ENCODE data around the gene PPP1R13L. TPM values are rescaled to one million over a fixed set of nuclear protein-coding genes. Genes with fewer than 3 reads are reported as not detected.
A peak's percentile ranks its signal among the peaks of the same experiment; 100 is the strongest.
"Not testable (repeated sequence)": the region's sequence is repeated elsewhere in the genome, so short reads cannot be mapped to it uniquely, and the experiment has no call there.

The PPP1R13L gene
- total and polyA plus RNA-seq, 5 donors, result 100 to 161 (median 141) TPM

DNA sequence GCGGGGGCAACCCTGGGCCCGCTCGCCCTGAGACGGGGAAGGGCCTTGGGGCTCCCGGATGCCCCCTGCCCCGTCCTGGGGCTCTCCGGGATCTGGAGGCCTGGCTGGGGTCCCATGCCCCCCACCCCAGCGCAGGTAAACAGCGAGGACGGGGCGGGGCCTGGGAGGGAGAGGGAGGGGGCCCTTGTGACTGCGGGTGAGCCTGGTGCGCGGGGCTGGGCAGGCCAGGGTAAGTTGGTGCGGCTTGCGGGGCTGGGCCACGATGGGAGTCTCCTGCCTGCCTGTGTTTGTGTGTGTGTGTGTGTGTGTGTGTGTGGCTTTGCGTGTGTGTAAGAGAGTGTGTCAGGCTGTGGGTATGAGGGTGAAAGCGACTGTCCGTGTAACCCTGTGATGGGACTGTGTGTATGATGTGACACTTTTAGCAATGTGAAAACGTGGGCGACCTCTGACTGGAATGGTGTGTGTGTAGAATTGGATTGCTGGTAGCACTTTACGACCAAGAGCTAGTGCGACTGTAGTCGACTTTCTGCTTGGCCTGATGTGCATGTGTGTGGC is 63.9 kb downstream of the PPP1R13L start:
- H3K4me3 ChIP-seq (ENCODE audit: low read length), result peak overlapping the region; percentile 26
- 10% methylated on average over 25 of the region's 25 CpGs for WGBS
- no peaks in the 10 kb centered on the region for H3K9me3 ChIP-seq (ENCODE audit: control insufficient read depth, low read length)
- no peak overlapping the region for H3K27ac ChIP-seq (ENCODE audit: low read length)
- DNase-seq (no peak), ATAC-seq (peak in 1 of 2 donors; percentile 13)
- no peaks in the 10 kb centered on the region for H3K27me3 ChIP-seq (ENCODE audit: control insufficient read depth, insufficient read depth)
- intact Hi-C loops (cut with DNase I), result no loop called here
- no peaks in the 10 kb centered on the region for H3K4me1 ChIP-seq (ENCODE audit: control insufficient read depth, insufficient read depth, low read length)

DNA sequence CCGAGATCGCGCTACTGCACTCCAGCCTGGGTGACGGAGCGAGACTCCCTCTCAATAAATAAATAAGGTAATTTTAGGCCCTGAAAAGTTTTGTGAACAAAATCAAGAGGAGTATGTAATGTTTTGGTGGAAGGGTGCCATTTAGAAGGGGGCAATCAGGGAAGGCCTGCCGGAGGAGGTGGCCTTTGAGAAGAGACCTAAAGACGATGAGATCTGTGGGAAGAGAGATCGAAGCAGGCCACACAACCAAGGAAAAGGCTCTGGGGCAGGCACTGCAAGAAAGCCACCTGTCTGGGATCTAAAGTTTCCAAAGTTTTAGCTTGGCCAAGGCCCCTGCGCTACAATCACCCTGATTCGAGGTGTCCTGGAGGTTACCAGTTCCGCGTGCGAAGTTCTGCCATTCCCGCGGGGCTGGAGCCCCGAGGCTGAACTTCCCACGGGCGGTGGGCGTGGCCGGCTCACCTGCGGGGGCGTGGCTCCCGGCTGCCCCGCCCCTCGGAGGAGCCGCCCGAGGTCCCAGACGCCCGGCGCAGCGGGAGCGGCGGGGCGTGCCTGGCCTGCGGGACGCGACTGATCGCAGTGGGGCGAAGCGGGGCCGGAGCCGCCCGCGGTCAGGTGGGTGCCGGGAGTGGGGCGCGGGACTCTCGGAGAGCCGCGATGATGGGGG is 64.5 kb downstream of the PPP1R13L start, which contains the start of gene KLC3:
Gene KLC3, plus strand, starts transcription at position 519 of the 667 bp plus-strand sequence. CDS start 4,792 bp downstream, outside the sequence.
- Histone ChIP-seq H3K9me3 (ENCODE audit: control insufficient read depth, low read length) (no peaks in the 10 kb centered on the region), H3K4me3 (ENCODE audit: low read length) (peak within 1 kb of the TSS; percentile 26), H3K27ac (ENCODE audit: low read length) (no peak within 1 kb of the TSS), H3K4me1 (ENCODE audit: control insufficient read depth, insufficient read depth, low read length) (no peaks in the 10 kb centered on the region), H3K27me3 (ENCODE audit: control insufficient read depth, insufficient read depth) (no peaks in the 10 kb centered on the region)
- intact Hi-C loops (cut with DNase I), result no loop called here
- DNase-seq (no peak), ATAC-seq (peak in 1 of 2 donors; percentile 17)
- WGBS, result 11% methylated on average over 50 of the region's 50 CpGs

DNA sequence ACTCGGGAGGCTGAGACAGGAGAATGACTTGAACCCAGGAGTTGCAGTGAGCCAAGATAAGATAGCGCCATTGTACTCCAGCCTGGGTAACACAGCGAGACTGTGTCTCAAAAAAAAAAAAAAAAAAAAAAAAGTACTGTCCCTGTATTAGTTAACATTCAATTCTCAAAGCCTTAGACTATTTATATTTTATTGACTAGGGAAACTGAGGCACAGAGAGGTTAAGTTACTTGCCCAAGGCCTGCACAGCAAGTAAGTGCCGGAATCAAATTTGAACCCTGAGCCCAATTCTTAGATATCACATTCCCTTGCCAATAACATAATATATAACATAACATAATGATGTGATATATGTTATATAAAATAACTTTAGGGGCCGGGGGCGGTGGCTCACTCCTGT is 65.2 kb downstream of the PPP1R13L start:
- 83% methylated on average over 6 of the region's 6 CpGs for whole genome bisulfite sequencing
- no peak for DNase-seq
- no peaks in the 10 kb centered on the region for H3K9me3 ChIP-seq (ENCODE audit: control insufficient read depth, low read length)
- H3K4me3 ChIP-seq (ENCODE audit: low read length), result no peak overlapping the region
- no peaks in the 10 kb centered on the region for H3K27me3 ChIP-seq (ENCODE audit: control insufficient read depth, insufficient read depth)
- no peak overlapping the region for H3K27ac ChIP-seq (ENCODE audit: low read length)
- no peak for ATAC-seq
- H3K4me1 ChIP-seq (ENCODE audit: control insufficient read depth, insufficient read depth, low read length), result no peaks in the 10 kb centered on the region
- intact Hi-C loops (cut with DNase I), result loop anchor here in 2 of 4 donors (5.0 kb wide), 2 partner anchors 87 to 137 kb away; partner anchors contain the start of gene MARK4 (in 1 of the 2)

DNA sequence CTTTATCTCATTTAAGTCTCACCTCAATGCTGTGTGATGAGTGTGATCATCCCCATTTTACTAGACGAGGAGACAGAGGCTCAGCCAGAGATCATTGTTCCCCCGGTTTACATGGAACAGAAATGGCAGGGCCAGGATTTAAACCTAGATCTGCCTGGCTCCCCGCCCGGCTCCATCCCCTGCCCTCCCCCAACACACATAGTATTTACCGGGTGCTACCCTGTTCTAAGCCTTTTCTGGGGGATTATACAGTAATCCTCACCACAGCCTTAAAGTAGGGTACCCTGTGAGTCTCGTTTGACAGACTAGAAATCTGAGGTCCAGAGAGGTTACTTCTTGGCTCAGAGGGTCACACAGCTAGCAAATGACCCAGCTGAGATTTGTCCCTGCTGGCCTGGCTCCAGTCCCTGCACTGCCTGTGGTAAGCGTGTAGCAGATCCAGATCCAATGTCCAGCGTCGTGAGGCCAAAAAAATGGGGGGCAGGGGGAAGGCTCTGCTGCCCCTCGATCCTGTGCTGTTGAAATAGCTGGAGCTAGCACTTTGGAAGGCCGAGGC is 68.1 kb downstream of the PPP1R13L start:
- Histone ChIP-seq H3K4me1 (ENCODE audit: control insufficient read depth, insufficient read depth, low read length) (no peaks in the 10 kb centered on the region), H3K9me3 (ENCODE audit: control insufficient read depth, low read length) (no peaks in the 10 kb centered on the region), H3K27ac (ENCODE audit: low read length) (no peak overlapping the region), H3K4me3 (ENCODE audit: low read length) (no peak overlapping the region), H3K27me3 (ENCODE audit: control insufficient read depth, insufficient read depth) (no peaks in the 10 kb centered on the region)
- intact Hi-C loops (cut with DNase I), result loop anchor here in 2 of 4 donors (5.0 kb wide), 2 partner anchors 84 to 134 kb away; partner anchors contain the start of gene MARK4 (in 1 of the 2)
- DNase-seq, result no peak
- 58% methylated on average over 11 of the region's 11 CpGs for WGBS
- no peak for ATAC-seq

DNA sequence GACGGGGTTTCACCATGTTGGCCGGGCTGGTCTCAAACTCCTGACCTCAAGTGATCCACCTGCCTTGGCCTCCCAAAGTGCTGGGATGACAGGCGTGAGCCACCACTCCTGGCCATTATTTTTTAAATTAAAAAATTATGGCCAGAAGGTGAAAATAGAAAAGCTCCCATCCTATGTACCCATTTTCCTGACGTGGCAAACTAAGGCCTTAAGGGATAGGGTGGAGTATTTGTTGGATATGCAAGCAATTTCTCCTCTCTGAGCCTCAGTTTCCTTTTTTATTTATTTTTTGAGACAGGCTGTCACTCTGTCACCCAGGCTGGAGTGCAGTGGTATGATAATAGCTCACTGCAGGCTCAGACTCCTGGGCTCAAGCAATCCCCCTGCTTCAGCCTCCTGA is 70.0 kb downstream of the PPP1R13L start:
- WGBS, result 87% methylated on average over 4 of the region's 4 CpGs
- intact Hi-C loops (cut with DNase I), result loop anchor here in 2 of 4 donors (5.0 kb wide), 2 partner anchors 83 to 133 kb away; partner anchors contain the start of gene MARK4 (in 1 of the 2)
- not testable (repeated sequence) for DNase-seq; H3K27ac ChIP-seq (ENCODE audit: low read length); H3K4me1 ChIP-seq (ENCODE audit: control insufficient read depth, insufficient read depth, low read length); H3K4me3 ChIP-seq (ENCODE audit: low read length); H3K27me3 ChIP-seq (ENCODE audit: control insufficient read depth, insufficient read depth); H3K9me3 ChIP-seq (ENCODE audit: control insufficient read depth, low read length); ATAC-seq

DNA sequence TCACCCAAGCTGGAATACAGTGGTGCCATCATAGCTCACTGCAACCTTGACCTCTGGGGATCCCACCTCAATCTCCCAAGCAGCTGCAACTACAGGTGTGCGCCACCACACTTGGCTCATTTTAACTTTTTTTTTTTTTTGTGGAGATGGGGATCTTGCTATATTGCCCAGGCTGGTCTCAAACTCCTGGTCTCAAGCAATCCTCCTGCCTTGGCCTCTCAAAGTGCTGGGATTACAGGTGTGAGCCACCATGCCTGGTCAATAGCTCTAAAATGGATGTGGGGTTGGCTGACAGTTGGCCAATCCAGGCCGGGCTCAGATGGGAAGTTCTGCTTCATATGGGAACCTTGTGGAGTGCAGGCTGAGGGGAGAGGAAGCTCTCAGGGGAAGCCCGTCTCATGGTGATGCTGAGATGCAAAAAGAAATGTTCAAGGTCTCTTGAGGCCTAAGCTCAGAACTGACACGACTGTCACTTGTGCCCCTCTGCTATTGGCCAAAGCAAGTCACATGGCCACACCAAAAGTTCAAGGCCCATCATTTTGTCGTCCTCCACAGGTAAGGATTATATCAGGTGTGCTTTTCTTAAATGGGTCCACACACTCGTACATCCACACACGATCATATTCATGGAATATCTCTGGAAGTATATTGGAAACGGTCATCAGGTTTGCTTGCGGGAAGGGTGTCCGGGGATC is 71.1 kb downstream of the PPP1R13L start:
- ATAC-seq (peak in 1 of 2 donors; percentile 10), DNase-seq (no peak)
- no peak overlapping the region for H3K4me3 ChIP-seq (ENCODE audit: low read length)
- H3K27ac ChIP-seq (ENCODE audit: low read length), result no peak overlapping the region
- no peaks in the 10 kb centered on the region for H3K27me3 ChIP-seq (ENCODE audit: control insufficient read depth, insufficient read depth)
- no peaks in the 10 kb centered on the region for H3K9me3 ChIP-seq (ENCODE audit: control insufficient read depth, low read length)
- no peaks in the 10 kb centered on the region for H3K4me1 ChIP-seq (ENCODE audit: control insufficient read depth, insufficient read depth, low read length)
- intact Hi-C loops (cut with DNase I), result no loop called here
- 82% methylated on average over 10 of the region's 10 CpGs for WGBS

DNA sequence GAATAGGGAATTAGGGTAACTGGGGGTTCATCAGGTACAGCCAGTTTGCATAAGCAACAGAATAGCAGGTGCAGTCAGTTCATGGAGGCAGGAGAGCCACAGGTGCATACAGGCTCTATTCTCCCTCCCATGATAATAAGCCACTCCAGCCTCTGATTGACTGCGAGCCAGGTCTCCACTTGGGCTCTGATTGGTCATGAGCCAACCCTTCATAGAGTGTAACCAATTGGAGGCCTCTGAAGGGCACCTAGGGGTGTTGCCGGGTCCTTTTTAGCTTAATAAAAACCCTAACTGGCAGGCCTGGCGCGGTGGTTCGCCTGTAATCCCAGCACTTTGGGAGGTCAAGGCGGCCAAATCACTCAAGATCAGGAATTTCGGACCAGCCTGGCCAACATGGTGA is 73.5 kb downstream of the PPP1R13L start:
- Histone ChIP-seq H3K4me3 (ENCODE audit: low read length) (no peak overlapping the region), H3K27ac (ENCODE audit: low read length) (no peak overlapping the region), H3K4me1 (ENCODE audit: control insufficient read depth, insufficient read depth, low read length) (peaks cover under 1% of the 10 kb centered on the region), H3K9me3 (ENCODE audit: control insufficient read depth, low read length) (no peaks in the 10 kb centered on the region), H3K27me3 (ENCODE audit: control insufficient read depth, insufficient read depth) (no peaks in the 10 kb centered on the region)
- ATAC-seq (no peak), DNase-seq (no peak)
- intact Hi-C loops (cut with DNase I), result no loop called here
- 85% methylated on average over 7 of the region's 7 CpGs for whole genome bisulfite sequencing

Small RNA genes within 50 kb of the gene (microRNA-seq; reads per million reads assigned to microRNA genes)
- gene MIR6088, result 0 reads per million in 2 donors

Other genes with a start within 250 kb of the PPP1R13L start
- gene NKPD1, start 244.1 kb downstream of the PPP1R13L start, total RNA-seq, result under 1 TPM in 1 of 4 donors, not detected in 3; 0.06 TPM
- 0.07 TPM for gene NKPD1, start 244.1 kb downstream of the PPP1R13L start, polyA plus RNA-seq
- 10 to 100 TPM; 15.2 to 19.4 (median 17.2) TPM for gene TRAPPC6A, start 226.8 kb downstream of the PPP1R13L start, total RNA-seq
- 26.5 TPM for gene TRAPPC6A, start 226.8 kb downstream of the PPP1R13L start, polyA plus RNA-seq
- 1 to 10 TPM; 3.8 to 8.2 (median 6.2) TPM for gene BLOC1S3, start 226.3 kb downstream of the PPP1R13L start, total RNA-seq
- gene BLOC1S3, start 226.3 kb downstream of the PPP1R13L start, polyA plus RNA-seq, result 2.4 TPM
- 1 to 10 TPM; 3.4 to 5.6 (median 4.5) TPM for gene EXOC3L2, start 159.7 kb downstream of the PPP1R13L start, total RNA-seq
- gene EXOC3L2, start 159.7 kb downstream of the PPP1R13L start, polyA plus RNA-seq, result 2.7 TPM
- 10 to 100 TPM; 29.0 to 54.5 (median 40.4) TPM for gene MARK4, start 153.8 kb downstream of the PPP1R13L start, total RNA-seq
- 21.0 TPM for gene MARK4, start 153.8 kb downstream of the PPP1R13L start, polyA plus RNA-seq
- 1,000 to 10,000 TPM; 2,910 to 4,826 (median 3,330) TPM for gene CKM, start 82.2 kb downstream of the PPP1R13L start, total RNA-seq
- gene CKM, start 82.2 kb downstream of the PPP1R13L start, polyA plus RNA-seq, result 5,160 TPM
- not detected for gene KLC3, start 64.3 kb downstream of the PPP1R13L start, total RNA-seq
- 0.18 TPM for gene KLC3, start 64.3 kb downstream of the PPP1R13L start, polyA plus RNA-seq
- gene ERCC2, start 34.5 kb downstream of the PPP1R13L start, total RNA-seq, result 10 to 100 TPM; 11.1 to 15.7 (median 12.2) TPM
- 9.6 TPM for gene ERCC2, start 34.5 kb downstream of the PPP1R13L start, polyA plus RNA-seq
- 1 to 10 TPM; 4.0 to 6.3 (median 5.0) TPM for gene POLR1G, start 1.6 kb upstream of the PPP1R13L start, total RNA-seq
- 4.0 TPM for gene POLR1G, start 1.6 kb upstream of the PPP1R13L start, polyA plus RNA-seq
- 100 to 1,000 TPM; 133 to 143 (median 139) TPM for gene ERCC1, start 18.8 kb upstream of the PPP1R13L start, total RNA-seq
- 139 TPM for gene ERCC1, start 18.8 kb upstream of the PPP1R13L start, polyA plus RNA-seq
- 10 to 100 TPM in 1 of 4 donors, 1 to 10 TPM in 3; 1.6 to 16.3 (median 6.1) TPM for gene FOSB, start 62.9 kb upstream of the PPP1R13L start, total RNA-seq
- 57.8 TPM for gene FOSB, start 62.9 kb upstream of the PPP1R13L start, polyA plus RNA-seq
- gene RTN2, start 92.0 kb upstream of the PPP1R13L start, total RNA-seq, result 10 to 100 TPM; 18.7 to 26.4 (median 20.4) TPM
- 20.2 TPM for gene RTN2, start 92.0 kb upstream of the PPP1R13L start, polyA plus RNA-seq
- gene PPM1N, start 93.4 kb upstream of the PPP1R13L start, total RNA-seq, result under 1 TPM in 2 of 4 donors, not detected in 2; 0.24 to 0.96 TPM
- gene PPM1N, start 93.4 kb upstream of the PPP1R13L start, polyA plus RNA-seq, result 0.91 TPM
- 10 to 100 TPM; 44.1 to 85.4 (median 47.4) TPM for gene VASP, start 102.4 kb upstream of the PPP1R13L start, total RNA-seq
- gene VASP, start 102.4 kb upstream of the PPP1R13L start, polyA plus RNA-seq, result 42.2 TPM
- gene OPA3, start 179.7 kb upstream of the PPP1R13L start, total RNA-seq, result 10 to 100 TPM; 20.7 to 27.6 (median 24.1) TPM
- 17.5 TPM for gene OPA3, start 179.7 kb upstream of the PPP1R13L start, polyA plus RNA-seq
- gene GPR4, start 197.1 kb upstream of the PPP1R13L start, total RNA-seq, result 10 to 100 TPM in 1 of 4 donors, 1 to 10 TPM in 3; 3.7 to 11.3 (median 4.7) TPM
- 7.7 TPM for gene GPR4, start 197.1 kb upstream of the PPP1R13L start, polyA plus RNA-seq
- 10 to 100 TPM; 25.2 to 37.9 (median 33.7) TPM for gene EML2, start 234.3 kb upstream of the PPP1R13L start, total RNA-seq
- 19.0 TPM for gene EML2, start 234.3 kb upstream of the PPP1R13L start, polyA plus RNA-seq